ENCODE results near the gene MIEF1.

The MIEF1 gene

DNA sequence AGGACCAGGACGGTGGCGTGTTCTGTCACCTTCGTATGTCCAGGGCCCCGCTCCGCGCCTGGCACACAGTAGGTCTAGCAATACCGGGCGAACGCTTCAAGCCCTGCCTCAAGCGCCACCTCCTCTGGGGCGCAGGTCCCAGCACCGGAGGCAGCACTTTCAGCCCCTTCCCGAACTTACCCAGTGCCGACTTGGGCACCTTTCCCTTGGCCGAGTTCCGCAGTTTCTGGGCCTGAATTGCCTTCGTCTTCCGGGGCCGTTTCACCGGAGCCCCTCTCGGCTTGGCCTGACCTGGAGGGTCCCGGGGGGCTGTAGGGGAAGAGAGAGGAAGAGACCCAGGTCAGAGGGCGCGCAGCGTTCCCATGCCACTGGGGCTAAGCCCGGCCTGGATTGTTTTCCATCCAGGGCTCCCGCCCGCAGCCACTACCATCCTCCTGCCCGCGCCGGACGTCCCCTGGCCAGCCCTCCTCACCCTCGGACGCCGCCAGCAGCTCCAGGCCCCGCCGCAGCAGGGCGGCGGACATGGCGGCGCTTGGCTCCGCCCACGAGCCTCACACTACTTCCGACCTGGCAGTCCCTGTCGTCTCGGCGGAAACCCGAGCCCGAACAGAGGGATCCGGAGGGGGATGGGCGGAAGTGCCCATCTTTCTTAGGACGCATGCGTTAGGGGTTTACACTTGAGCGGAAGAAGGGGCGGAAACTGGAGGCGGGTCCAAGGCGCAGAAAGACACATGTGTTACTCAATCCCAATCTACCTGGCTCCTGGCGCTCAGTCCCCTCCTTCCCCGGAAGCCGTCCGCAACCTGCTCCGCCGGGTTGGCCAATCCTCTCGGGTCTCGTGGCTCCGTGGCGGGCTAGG is 30.4 kb downstream of the MIEF1 start, which contains the start of gene RPS19BP1:
Gene RPS19BP1 (minus strand): TSS at position 534 of the 859 bp plus-strand sequence. CDS start 10 bp downstream, at position 524.
- DNase-seq = peak; percentile 94

DNA sequence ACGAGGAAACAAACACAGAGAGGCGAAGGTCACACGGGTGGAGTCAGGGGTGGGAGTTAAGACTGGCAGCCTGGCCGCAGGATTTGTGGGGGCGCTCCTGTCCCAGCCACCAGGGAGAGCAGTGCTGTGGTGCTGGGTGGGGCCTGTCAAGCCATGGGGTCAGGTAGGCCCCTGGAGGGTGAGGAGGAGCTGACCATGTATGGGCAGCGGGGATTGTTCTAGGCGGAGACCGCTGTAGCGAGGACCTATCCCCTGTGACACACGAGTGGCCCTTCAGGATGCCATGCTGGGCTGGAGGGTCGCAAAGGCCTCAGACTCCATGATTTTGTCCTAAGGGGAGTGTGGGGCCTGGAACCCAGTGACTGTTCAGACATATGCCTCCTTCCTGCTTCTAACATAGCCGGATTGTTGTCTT is 32.0 kb downstream of the MIEF1 start:
- DNase-seq = no peak

DNA sequence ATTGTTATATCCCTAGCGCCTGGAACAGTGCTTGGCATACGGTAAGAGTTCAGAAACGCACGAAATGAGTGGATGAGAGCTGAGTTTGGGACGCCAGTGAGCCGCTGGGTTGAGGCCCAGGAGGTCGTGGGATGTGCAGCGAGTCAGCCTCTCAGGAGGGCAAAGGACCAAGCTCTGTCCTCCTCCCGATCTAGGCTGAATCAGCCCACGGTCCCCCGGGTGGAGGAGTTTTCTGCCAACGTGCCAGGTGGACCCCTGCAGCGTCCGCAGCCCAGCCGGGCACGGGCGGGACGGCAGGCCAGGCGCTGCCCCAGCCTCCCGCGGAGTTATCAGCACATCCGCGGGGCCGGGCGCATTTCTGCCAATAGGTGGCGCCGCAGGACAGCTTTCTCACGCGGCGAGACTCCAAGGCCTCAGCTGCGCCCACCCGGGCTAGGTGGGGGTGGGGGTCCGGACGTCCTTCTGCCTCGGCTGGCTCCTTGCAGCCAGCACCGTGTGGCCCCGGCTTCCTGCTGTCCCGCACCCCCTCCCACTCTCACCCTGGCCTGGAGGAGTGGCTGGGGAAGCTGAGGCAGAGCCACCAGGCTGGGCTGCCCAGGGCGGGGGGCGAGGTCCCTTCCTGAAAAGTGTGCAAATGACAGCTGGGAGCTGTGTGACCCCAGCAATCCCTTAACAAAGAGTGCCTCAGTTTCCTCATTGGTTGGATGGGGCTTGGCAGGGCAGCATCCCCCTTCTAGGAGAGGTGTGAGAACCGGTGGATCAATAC is 32.7 kb downstream of the MIEF1 start:
- peak; percentile 30 for DNase-seq

DNA sequence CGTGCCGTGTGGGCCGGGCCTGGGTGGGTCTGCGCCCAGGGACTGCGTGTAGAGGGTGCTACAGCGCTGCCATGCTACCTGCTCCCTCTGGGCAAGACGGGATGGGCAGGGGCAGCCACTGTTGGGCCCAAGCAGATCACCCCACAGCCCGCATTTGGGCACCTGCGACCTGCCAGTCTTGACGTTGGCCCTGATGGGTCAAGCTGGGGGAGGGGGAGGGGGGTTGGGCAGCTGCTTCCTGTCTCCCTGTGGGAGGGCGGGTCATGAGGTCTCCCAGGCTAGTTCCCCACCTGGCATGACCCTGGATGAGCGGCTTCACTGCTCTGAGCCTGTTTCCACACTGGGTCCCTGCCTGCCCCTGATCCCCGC is 33.3 kb downstream of the MIEF1 start:
- no peak for DNase-seq

DNA sequence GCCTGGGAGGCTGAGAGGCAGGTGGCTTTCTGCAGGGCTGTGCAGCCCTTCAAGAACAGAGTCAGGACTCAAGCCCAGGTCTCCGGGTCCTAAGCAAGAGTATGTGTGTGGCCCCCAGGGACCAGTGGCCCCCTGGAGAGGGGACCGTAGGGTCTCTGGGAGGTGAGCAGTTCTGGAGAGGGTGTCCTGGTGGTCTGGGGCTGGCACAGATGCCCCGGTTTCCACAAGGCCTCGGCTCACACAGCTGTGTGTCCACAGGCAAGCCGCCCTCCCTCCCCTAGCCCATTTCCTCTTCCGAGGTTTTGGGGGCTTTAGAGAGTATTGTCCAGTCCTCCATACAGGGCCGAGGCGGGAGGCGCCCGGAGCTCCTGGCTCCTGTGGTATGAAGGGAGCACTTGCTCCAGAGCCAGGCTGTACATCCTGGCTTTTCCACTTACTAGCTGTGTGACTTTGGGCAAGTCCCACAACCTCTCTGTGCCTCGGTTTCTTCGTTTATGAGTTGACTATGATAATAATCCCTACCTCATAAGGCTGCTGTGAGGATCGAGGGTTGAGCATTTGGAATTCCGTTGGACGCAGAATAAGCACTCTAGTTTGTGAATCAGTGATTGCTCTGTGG is 33.9 kb downstream of the MIEF1 start:
- DNase-seq = no peak

DNA sequence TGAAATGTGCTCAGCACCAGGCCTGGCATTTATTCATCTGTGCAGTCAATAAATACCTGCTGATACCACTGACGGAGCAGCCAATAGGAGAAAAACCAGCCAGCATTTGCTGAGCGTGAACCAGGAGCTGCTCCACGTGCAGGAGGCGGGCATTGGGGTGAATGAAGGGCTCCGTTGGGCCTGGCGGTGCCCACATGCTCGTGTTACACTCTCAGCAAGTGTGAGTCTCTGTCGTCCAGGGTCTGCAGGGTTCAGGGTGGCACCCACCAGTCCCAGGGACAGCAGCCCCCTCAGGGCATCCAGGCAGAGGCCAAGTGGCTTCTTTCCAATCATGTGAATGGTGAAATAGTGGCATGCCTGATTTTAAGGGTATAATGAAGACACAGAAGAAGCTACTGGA is 34.6 kb downstream of the MIEF1 start:
- DNase-seq = no peak

DNA sequence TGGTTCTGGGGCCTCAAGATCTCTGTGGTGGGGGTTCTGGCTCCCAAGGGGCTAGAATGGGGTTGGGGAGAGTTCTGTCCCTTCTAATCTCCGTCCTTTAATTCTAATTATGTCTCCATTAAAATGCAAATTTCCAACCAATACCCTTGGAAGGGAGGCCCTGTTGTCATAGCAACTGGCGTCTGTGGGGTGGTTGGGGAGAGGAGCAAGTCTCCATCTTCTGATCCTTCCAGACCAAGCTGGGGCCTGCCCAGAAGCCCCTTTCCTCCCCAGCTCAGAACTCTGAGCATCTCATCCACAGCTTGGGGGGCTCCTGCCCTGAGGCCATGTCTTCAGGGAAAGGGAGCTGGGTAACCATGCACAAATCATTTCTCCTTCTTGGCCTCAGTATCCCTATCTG is 35.9 kb downstream of the MIEF1 start:
- no peak for DNase-seq

DNA sequence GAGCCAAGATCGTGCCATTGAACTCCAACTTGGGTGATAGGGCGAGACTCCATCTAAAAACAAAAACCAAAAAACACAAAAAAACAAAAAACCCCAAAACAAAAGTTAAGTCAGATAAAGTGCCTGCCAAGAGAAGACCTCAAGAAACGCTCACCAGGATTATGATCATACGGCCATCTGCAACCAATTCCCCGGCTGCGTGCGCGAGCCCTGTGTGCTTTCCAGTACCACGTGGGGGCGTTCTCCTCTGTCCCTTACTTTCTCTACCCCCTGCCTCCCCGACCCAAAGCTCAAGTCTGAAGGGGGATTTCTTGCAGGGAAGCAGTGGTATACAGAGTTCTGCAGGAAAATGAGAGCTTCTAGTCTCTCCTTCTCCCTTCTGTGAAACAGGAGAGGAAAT is 41.0 kb downstream of the MIEF1 start:
- DNase-seq = no peak

DNA sequence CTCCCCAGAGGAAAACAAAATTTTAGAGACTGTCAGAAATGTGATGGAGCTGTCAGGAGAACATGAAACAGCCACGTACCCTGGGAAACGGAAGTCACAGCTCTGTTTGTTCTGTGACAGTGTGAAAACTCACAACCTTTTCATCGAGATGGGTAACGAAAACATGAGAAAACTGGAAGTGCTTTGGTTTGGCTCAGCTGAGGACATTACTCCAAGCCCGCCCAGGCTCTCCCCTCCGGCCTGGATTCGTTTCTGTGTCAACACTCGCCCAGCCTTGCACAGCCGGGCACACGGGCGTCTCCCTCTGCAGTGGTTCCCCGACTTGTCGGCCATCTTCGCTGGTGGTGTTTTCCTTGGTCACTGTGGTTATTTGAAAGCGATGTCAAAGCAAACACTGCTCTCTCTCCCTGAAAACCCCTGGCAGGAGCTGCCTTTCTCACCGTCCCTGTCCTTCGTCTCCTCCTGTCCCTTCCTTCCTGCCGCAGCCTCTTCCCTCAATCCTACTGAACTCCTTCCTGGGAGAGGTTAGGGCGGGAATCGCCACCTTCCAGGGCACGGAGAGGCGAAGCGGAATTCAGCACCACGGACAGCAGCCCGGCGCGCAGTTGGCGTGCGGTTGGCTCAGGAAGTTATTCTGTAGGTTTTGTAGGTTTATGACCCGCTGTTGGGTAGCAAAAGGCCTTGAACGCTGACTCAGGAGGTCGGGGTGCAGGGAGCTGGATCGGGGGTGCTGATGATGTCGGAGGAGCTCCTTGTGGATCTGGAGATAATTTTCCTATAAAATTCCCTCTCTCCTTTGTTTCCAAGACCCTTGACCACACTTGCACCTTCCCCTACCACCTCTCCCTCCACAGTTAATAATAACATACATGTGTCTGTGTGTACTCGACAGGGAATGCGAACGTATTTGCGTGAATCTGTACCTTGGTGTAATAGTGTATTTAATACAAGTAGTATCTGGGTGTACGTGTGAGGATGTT is 43.6 kb downstream of the MIEF1 start:
- DNase-seq = no peak

DNA sequence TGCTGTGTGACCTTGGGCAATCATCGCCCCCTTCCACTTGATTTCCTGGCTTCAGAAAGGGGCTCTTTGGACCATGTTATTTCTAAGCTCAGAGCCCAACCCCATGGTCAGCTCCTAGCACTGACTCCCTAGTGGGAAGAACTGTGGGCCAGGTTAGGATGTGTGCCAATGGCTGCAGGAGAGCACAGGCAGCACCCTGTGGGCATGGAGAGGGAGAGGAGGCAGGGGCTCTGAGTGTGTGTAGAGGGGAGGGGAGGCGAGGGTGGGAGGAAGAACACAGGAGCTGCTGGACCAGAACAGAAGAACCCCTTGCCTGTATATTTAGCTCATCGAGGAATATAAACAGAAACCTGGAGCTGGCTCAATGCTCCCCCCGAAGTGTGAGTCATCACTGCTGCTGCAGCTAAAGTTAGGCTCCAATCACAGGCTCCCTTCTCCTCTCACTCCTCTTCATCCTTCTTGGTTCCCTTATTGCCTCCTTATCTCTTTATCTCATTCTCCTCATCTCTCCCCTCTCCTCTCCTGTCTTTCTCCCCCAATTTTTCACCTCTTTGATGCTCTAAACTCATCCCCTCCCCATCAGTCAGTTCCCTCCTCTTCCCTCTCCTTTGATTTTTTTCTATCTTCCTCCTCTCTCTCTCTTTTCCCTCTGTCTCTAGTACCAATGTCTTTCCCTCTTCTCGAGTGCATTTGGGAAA is 44.9 kb downstream of the MIEF1 start:
- DNase-seq = no peak

DNA sequence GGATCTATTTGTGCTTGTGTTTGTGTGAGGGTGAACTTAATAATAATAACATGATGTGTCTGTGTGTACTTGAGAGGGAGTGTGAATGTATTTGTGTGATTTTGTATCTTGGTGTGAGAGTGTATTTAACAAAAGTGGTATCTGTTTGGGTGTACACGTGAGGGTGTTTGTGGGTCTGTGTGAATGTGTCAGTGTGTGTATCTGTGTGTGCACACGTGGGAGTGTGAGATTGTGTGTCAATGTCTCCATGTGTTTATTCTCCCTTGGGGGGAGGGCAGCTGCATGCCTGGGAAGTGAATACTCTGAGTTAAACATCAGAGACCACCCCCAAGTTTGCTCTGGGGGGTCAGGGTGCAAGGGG is 45.5 kb downstream of the MIEF1 start:
- DNase-seq = no peak

DNA sequence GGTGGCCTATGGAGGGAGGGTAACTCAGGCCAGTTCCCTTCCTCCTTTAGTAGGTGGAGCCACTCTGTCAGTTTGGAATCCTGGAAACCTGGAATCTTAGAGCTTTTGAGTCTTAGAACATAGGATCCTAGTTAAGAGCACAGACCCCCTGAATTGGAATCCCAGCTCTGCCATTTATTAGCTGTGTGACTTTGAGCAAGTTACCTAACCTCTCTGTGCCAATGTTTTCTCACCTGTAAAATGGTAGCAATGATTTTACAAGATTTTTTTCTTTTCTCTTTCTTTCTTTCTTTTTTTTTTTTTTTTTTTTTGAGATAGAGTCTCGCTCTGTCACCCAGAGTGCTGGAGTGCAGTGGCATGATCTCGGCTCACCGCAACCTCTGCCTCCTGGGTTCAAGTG is 51.3 kb downstream of the MIEF1 start:
- DNase-seq = no peak

DNA sequence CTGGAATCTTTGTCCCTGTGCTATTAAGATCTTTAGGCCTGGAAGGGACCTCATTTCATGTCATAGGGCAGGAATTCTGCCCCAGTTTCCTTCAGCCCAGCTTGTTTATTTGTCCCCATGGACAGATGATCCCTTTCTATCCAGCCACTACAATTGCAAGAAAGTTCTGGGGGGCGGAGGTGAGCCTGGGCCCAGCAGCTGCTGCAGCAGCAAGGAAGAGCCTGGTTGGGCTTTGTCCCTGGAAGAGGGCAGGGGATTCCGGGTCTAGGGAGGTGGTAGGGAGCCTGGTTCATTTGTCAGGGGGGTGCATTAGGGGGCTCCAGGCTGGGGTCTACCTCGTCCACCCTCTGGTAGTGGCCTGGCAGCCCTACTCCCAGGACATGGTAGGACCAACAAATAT is 52.1 kb downstream of the MIEF1 start:
- no peak for DNase-seq

DNA sequence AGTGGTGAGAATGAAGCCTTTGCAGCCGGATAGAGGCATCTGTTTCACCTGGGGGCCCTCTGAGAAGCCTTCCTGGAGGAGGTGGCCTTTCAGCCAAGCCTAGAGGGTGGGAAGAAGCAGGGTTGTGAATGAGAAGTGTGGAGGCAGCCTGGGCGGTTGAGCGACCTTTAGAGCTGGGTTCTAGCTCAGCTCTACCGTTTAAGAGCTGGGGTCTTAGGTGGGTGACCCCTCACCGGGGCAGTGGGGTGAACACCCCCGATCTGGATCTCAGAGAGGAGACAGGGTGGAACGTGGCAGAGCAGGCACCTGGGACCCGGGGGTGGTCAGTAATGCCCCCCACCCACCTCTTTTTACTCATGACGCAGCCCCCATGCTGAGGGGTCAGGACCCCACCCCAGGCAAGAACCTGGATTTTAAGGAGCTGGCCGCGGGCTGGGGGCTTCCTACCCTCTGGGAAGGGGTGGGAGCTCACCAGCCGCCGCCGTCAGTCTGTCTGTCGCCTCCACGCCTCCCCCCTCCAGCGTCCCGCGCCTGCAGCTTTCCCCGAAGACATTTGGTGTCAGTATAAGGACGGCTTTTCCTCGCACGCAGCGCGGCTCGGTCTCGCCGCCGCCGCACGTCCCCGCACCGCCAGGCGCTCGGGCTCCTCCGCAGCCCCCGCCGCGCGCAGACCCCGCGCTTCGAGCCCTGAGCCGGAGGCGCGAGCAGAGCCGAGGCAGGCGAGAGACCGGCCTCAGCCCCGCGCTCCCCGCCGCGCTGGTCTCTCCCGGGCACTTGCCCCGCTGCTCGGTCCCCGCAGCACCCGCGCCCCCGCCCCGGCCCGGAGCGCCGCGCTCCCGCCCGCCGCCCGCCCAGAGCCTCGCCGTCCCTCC is 55.1 kb downstream of the MIEF1 start:
- DNase-seq = no peak

DNA sequence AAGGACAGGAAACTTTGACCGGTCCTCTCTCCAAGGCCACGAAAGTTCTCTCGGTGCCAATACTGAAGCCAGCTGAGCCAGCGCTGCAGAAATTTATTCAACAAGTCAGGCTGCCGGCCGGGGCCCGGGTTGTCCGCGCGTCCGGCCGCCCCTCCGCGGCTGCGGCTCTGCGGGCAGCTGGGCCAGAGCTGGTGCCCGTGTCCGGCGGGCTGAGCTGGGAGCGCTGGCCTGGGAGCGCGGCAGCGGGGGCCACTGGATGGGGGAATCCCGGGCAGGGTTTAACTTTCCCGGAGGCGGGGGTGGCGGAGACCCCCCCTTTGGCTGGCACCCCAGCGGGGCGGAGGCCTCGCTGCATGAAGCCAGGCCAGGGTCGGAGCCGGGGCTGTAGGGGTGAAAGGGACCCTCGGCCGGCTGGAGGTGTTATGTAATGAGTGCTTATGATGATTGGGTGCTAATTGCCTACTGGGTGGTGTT is 56.2 kb downstream of the MIEF1 start:
- DNase-seq = no peak

DNA sequence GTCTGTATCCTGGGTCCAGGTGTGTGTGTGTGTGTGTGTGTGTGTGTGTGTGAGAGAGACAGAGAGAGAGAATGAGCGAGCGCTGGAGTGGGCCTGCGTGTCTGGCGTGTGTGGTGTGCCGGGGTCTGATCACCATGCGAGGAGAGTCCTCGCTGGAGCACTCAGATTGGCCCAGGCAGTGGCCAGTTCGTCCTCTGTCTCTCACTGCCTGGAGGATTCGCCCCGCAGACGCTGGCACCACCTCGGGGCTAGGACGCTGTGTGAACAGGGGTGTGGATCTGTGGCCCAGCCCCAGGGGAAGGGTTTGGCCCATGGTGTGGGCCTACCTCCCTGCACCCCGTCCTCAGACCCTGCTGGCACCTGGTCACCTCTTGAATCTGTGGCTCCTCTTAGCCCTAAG is 56.9 kb downstream of the MIEF1 start:
- DNase-seq = no peak

DNA sequence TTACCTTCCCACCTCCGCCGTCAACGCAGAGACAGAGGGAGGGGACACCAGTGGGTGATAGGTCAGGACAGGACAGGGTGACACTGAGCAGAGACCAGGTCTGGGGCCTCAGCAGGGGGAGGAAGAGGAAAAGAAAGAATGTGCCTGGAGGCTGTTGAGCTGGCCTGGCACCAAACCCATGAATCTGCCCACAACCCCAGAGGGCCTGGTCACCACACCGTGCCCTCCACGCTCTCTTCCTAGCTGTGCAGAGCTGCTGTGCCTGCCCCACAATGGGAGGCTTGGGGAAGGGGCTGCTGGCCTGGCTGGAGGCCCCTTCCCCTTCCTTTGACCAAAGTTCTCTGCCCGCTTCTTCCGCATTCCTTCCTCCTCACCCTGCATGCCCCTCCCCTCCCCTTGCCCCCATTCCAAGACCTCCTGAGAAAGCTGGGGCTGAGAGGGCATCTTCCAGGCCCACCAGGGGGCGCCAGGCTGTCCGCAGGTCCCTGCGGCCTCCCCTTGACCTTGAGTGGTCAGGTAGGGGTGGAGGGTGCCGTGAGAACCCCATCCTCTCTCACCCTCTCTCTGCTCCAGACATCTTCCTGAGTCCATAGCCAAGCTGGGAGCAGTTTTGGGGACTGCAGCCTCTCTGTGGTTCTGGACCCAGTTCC is 57.5 kb downstream of the MIEF1 start:
- no peak for DNase-seq

DNA sequence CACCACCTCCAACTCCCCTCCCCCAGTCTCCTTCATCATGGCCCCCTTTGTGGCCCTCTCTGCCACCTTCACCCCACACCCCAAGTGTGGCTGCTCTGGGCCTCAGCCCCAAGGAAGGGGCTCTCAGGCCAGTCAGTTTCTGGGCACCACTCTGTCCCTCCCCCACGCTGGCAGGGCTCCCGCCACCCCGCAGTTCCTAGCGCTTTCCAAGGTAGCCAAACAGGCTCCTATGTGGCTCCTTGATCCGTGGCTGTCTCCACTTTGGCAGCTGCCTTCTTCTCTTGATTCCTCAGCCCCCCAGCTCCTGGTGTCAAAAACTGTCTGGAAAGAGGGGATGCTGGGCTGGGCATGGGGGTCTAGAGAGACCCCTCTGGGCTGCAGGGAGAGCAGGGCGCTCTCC is 58.0 kb downstream of the MIEF1 start:
- DNase-seq = no peak

DNA sequence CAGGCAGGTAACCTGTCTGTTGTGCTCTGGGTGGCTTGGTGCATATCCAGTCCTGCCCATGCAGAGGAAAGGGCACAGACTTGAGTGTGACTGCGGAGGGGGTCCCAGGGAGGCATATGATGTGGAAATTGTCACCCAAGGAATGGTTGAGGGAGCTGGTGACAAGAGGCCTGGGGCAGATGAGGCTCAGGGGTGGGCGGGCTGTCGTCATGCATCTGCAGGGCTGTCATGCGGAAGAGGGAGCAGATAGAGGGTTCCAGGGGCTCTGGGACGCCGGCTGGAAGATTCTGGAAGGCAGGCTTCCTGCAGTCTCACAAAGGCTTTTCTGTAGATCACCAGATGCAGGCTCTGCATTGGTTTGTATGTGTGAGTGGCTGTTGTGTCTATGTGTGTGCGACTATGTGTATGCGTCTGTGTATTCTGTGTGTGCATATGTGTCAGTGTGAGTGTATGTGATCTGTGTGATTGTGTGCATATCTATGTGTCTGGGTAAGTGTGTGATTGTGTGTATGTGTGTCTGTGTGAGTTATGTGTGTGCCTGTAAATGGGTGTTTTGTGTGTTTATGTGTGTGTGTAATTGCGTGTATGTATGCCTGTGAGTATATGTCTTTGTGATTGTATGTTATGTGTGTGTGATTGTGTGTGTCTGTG is 60.9 kb downstream of the MIEF1 start:
- no peak for DNase-seq
